Lower leg skin (tissue), 3 donors: Measurements from ENCODE around the gene ZNF648.

Experiments
- CTCF ChIP-seq, 3 donors: fragments of 450-650 bp; IDR thresholded peaks; one replicate each; pipeline ENCODE4 v1.5.1; 2016; ENCODE audit warnings: antibody characterized with exemption in 3 of 3, mild to moderate bottlenecking in 3 of 3, moderate library complexity in 2 of 3
- POLR2A ChIP-seq, 2 donors: fragments of 450-650 bp; IDR thresholded peaks; one replicate each; pipeline ENCODE4 v1.6.1; 2016 to 2017; ENCODE audit warnings: antibody characterized with exemption in 2 of 2, mild to moderate bottlenecking in 1 of 2, moderate library complexity in 1 of 2

- TF ChIP-seq CTCF (IDR thresholded peaks at IDR 0.05) (no peak), POLR2A (IDR thresholded peaks at IDR 0.05) (no peak)
Observed at GRCh38 chr1:182080040-182080439, 18.5 kb upstream of the ZNF648 start.
